MCF 10A (cell line): ENCODE results near the gene IL4R. TPM values are rescaled to one million over a fixed set of nuclear protein-coding genes. Genes with fewer than 3 reads are reported as not detected.

ENCODE experiments used
- BruUV-seq: library from RNA; stranded (reverse); fragments of 400-500 nt; replicated peaks from 2 replicates; lab custom pipeline; 2021; lab: Mats Ljungman, UMichigan
- CTCF ChIA-PET: fragments of 300-600 bp; sonication (Branson Sonifier 250); formaldehyde crosslinking; extraction: SDS; loops from one replicate; lab custom pipeline; 2021; ENCODE audit warnings: antibody characterized with exemption, inconsistent platforms; lab: Yijun Ruan, JAX
- POLR2A ChIA-PET: fragments of 300-600, 350-650 bp; sonication (Branson Sonifier 250); formaldehyde crosslinking; extraction: SDS; loops from one replicate; lab custom pipeline; 2020; ENCODE audit warnings: antibody characterized with exemption, inconsistent platforms; lab: Yijun Ruan, JAX
- DNase-seq: peaks from one replicate; pipeline ENCODE4 v3.0.0-alpha.2; 2018; ENCODE audit not compliant: unreplicated experiment
- H3K27ac Mint-ChIP-seq: one replicate; pipeline ENCODE4 v1.8.0; 2022; ENCODE audit warnings: mild to moderate bottlenecking, low read depth, mixed read lengths; ENCODE audit not compliant: unreplicated experiment
- H3K27me3 Mint-ChIP-seq: one replicate; pipeline ENCODE4 v1.8.0; 2022; ENCODE audit warnings: mixed read lengths; ENCODE audit not compliant: insufficient read depth, unreplicated experiment
- H3K36me3 Mint-ChIP-seq: one replicate; pipeline ENCODE4 v1.8.0; 2022; ENCODE audit warnings: mild to moderate bottlenecking, moderate library complexity, mixed read lengths; ENCODE audit not compliant: insufficient read depth, unreplicated experiment
- H3K4me1 Mint-ChIP-seq: one replicate; pipeline ENCODE4 v1.8.0; 2022; ENCODE audit warnings: mixed read lengths; ENCODE audit not compliant: insufficient read depth, unreplicated experiment
- H3K4me3 Mint-ChIP-seq: one replicate; pipeline ENCODE4 v1.8.0; 2022; ENCODE audit warnings: mild to moderate bottlenecking, moderate library complexity, mixed read lengths; ENCODE audit not compliant: unreplicated experiment
- H3K9me3 Mint-ChIP-seq: one replicate; pipeline ENCODE4 v1.8.0; 2022; ENCODE audit warnings: mixed read lengths; ENCODE audit not compliant: unreplicated experiment
- CTCF ChIP-seq: fragments of 200-600 bp; IDR thresholded peaks from one replicate; pipeline ENCODE4 v1.8.0; 2022; ENCODE audit warnings: antibody characterized with exemption, mild to moderate bottlenecking; ENCODE audit not compliant: unreplicated experiment
- intact Hi-C: fragments of 100-400 bp; cut with micrococcal nuclease; formaldehyde crosslinking; loops from 2 replicates; pipeline ENCODE4 v1.14.1; 2022
- total RNA-seq: library from RNA; stranded (reverse); gene quantifications from 2 replicates; pipeline ENCODE4 v1.2.3, GENCODE V29; 2022

The IL4R gene
- total RNA-seq, 1 experiment from 2014 or later = 51.9 TPM

- ChIA-PET CTCF (interaction anchor here (0.9 to 1.7 kb wide), 3 partner anchors 25 to 105 kb away, joined by 3 to 5 read pairs (median 4); no protein-coding TSS in a partner anchor), POLR2A (no interaction called here)
- no peaks in the 10 kb centered on the region for H3K27me3 Mint-ChIP-seq
- no peaks in the 10 kb centered on the region for H3K9me3 Mint-ChIP-seq
- DNase-seq = no peak
- H3K4me3 Mint-ChIP-seq = no peak overlapping the region
- no peak overlapping the region for H3K27ac Mint-ChIP-seq
- no peak for TF ChIP-seq CTCF
- intact Hi-C loops = no loop called here
- H3K36me3 Mint-ChIP-seq = peaks cover 50% of the 10 kb centered on the region
- H3K4me1 Mint-ChIP-seq = no peaks in the 10 kb centered on the region
- BruUV-seq = no TSS peak
These were observed 26.9 kb downstream of the IL4R start for GRCh38 chr16:27340654-27341053.

- peaks cover 52% of the 10 kb centered on the region for H3K36me3 Mint-ChIP-seq
- ChIA-PET POLR2A (no interaction called here), CTCF (interaction anchor here (1.6 to 1.7 kb wide), 2 partner anchors 26 to 106 kb away, joined by 4 to 5 read pairs; no protein-coding TSS in a partner anchor)
- H3K27ac Mint-ChIP-seq = no peak overlapping the region
- intact Hi-C loops = no loop called here
- no peaks in the 10 kb centered on the region for H3K9me3 Mint-ChIP-seq
- DNase-seq = no peak
- BruUV-seq = no TSS peak
- TF ChIP-seq CTCF = no peak
- H3K4me1 Mint-ChIP-seq = no peaks in the 10 kb centered on the region
- no peaks in the 10 kb centered on the region for H3K27me3 Mint-ChIP-seq
- no peak overlapping the region for H3K4me3 Mint-ChIP-seq
These were observed 27.8 kb downstream of the IL4R start for GRCh38 chr16:27341549-27341948.

- Mint-ChIP-seq H3K9me3 (no peaks in the 10 kb centered on the region), H3K36me3 (peaks cover 52% of the 10 kb centered on the region), H3K4me3 (no peak overlapping the region), H3K27me3 (no peaks in the 10 kb centered on the region), H3K4me1 (no peaks in the 10 kb centered on the region), H3K27ac (no peak overlapping the region)
- ChIA-PET POLR2A (no interaction called here), CTCF (no interaction called here)
- no peak for TF ChIP-seq CTCF
- no TSS peak for BruUV-seq
- no peak for DNase-seq
- intact Hi-C loops = no loop called here
These were observed 28.2 kb downstream of the IL4R start for GRCh38 chr16:27341971-27342370.

- Mint-ChIP-seq H3K4me3 (no peak overlapping the region), H3K9me3 (no peaks in the 10 kb centered on the region), H3K27ac (no peak overlapping the region), H3K27me3 (no peaks in the 10 kb centered on the region), H3K4me1 (no peaks in the 10 kb centered on the region), H3K36me3 (peaks cover 67% of the 10 kb centered on the region)
- no TSS peak for BruUV-seq
- ChIA-PET CTCF (interaction anchor here (0.6 to 1.5 kb wide), 3 partner anchors 21 to 192 kb away, joined by 3 to 5 read pairs (median 4); no protein-coding TSS in a partner anchor), POLR2A (interaction anchor here (0.5 to 0.6 kb wide), 3 partner anchors 55 to 104 kb away, joined by 3 to 4 read pairs (median 4); no protein-coding TSS in a partner anchor)
- DNase-seq = no peak
- intact Hi-C loops = no loop called here
- no peak for TF ChIP-seq CTCF
These were observed 30.9 kb downstream of the IL4R start for GRCh38 chr16:27344721-27345120.
